DMS53 (cell line): ENCODE data around the gene PLA2G15.

Source experiments
- DNase-seq: peaks from one replicate; lab custom pipeline; 2025; lab: John Stamatoyannopoulos, UW

The PLA2G15 gene

GRCh38 chr16:68233085-68233834, 11.9 kb upstream of the PLA2G15 start:
- DNase-seq: peak; percentile 37

- peak; percentile 36 for DNase-seq
These were observed 11.4 kb upstream of the PLA2G15 start for GRCh38 chr16:68233835-68234187.

GRCh38 chr16:68234188-68235107, 10.7 kb upstream of the PLA2G15 start:
- DNase-seq: peak; percentile 99

GRCh38 chr16:68235108-68235886, 9.9 kb upstream of the PLA2G15 start:
- DNase-seq: peak; percentile 78

GRCh38 chr16:68235887-68236136, 9.4 kb upstream of the PLA2G15 start, which contains the start of gene ESRP2:
ESRP2 (minus strand) TSS chr16:68236127; CDS start chr16:68236045, 82 bp downstream.
- DNase-seq: no peak

- peak; percentile 96 for DNase-seq
These were observed 8.9 kb upstream of the PLA2G15 start for GRCh38 chr16:68236137-68236825.

- DNase-seq: peak; percentile 67
These were observed 8.3 kb upstream of the PLA2G15 start for GRCh38 chr16:68236826-68237242.

- DNase-seq: peak; percentile 98
These were observed 7.7 kb upstream of the PLA2G15 start for GRCh38 chr16:68237243-68238028.

GRCh38 chr16:68238029-68238345, 7.2 kb upstream of the PLA2G15 start:
- DNase-seq: no peak

- no peak for DNase-seq
These were observed 3.1 kb upstream of the PLA2G15 start for GRCh38 chr16:68242085-68242484.

- no peak for DNase-seq
These were observed 2.0 kb upstream of the PLA2G15 start for GRCh38 chr16:68242926-68243858.

GRCh38 chr16:68244481-68244902, 681 bp upstream of the PLA2G15 start:
- no peak for DNase-seq

- no peak for DNase-seq
These were observed 948 bp downstream of the PLA2G15 start for GRCh38 chr16:68246121-68246520.

- DNase-seq: no peak
These were observed 1.5 kb downstream of the PLA2G15 start for GRCh38 chr16:68246666-68247065.

- DNase-seq: no peak
These were observed 2.2 kb downstream of the PLA2G15 start for GRCh38 chr16:68247400-68247799.

- no peak for DNase-seq
These were observed 2.8 kb downstream of the PLA2G15 start for GRCh38 chr16:68247932-68248331.

GRCh38 chr16:68249371-68249770, 4.2 kb downstream of the PLA2G15 start:
- no peak for DNase-seq

- DNase-seq: no peak
These were observed 5.8 kb downstream of the PLA2G15 start for GRCh38 chr16:68250951-68251350.

- no peak for DNase-seq
These were observed 6.7 kb downstream of the PLA2G15 start for GRCh38 chr16:68251832-68252231.

GRCh38 chr16:68252383-68252782, 7.2 kb downstream of the PLA2G15 start:
- DNase-seq: no peak
